Ovary (tissue), 9 donors: ENCODE results near the gene PTCHD4. TPM values are rescaled to one million over a fixed set of nuclear protein-coding genes. Genes with fewer than 3 reads are reported as not detected.

Source experiments
- DNase-seq, 5 donors: peaks; one replicate each; pipeline ENCODE4 v3.0.0-alpha.2; 2019 to 2020
- H3K27ac ChIP-seq, 2 donors: fragments of 200-600 bp; one replicate each; pipeline versions ENCODE4 v1.5.1 to v1.8.0; 2019 to 2022
- H3K27me3 ChIP-seq: fragments of 200-600 bp; one replicate; pipeline ENCODE4 v1.8.0; 2022
- H3K36me3 ChIP-seq: fragments of 200-600 bp; sonication (generic); one replicate; pipeline ENCODE4 v1.5.1; 2019
- H3K4me1 ChIP-seq: one replicate; pipeline ENCODE4 v1.8.1; 2013; ENCODE audit warnings: mild to moderate bottlenecking, moderate library complexity; ENCODE audit not compliant: insufficient read depth
- H3K4me3 ChIP-seq: fragments of 200-600 bp; sonication (generic); one replicate; pipeline ENCODE4 v1.5.1; 2017
- H3K9me3 ChIP-seq, 2 donors: fragments of 200-600 bp in 1 of 2; sonication (generic) in 1 of 2; one replicate each; pipeline versions ENCODE4 v1.5.1 to v1.8.1; 2013 to 2019; ENCODE audit warnings: mild to moderate bottlenecking in 1 of 2, moderate library complexity in 1 of 2
- EP300 ChIP-seq: sonication (generic); formaldehyde crosslinking; IDR thresholded peaks from one replicate; pipeline ENCODE4 v1.6.1; 2017; ENCODE audit warnings: antibody characterized with exemption
- POLR2A ChIP-seq: fragments of 450-650 bp; IDR thresholded peaks from one replicate; pipeline ENCODE4 v1.6.1; 2017; ENCODE audit warnings: antibody characterized with exemption, mild to moderate bottlenecking, moderate library complexity
- WGBS, 3 donors: extraction: QIAGEN DNeasy Blood & Tissue Kit in 1 of 3; methylation state at CpG; one replicate each; pipeline versions ENCODE4 v1.1.5 to v1.1.7; 2013 to 2017; 5-methylcytosine and 5-hydroxymethylcytosine counted together
- intact Hi-C, 4 donors: fragments of 100-400 bp; cut with DNase I; formaldehyde crosslinking; loops; one replicate each; pipeline versions ENCODE4 v1.11.0 to v1.15.1; 2022 to 2023
- polyA plus RNA-seq, 2 donors: library from polyadenylated mRNA; stranded (reverse); fragments of 200-250 nt in 1 of 2; fragments of 350-450 nt in 1 of 2; fragmentation: Illumina TruSeq in 1 of 2; extraction: RNeasy Lipid Tissue Mini Kit (QIAGEN cat#74804) in 1 of 2; gene quantifications; one replicate each; pipeline ENCODE4 v1.2.3, GENCODE V29; 2013 to 2014
- total RNA-seq, 7 donors: library from RNA; depleted of rRNA in 2 of 7; stranded (reverse); fragments of >200 nt in 2 of 7; fragmentation: NEBNext Ultra II Directional in 3 of 7; extraction: Animal tissue kit (Norgen Biotek cat#: 25700) in 3 of 7; gene quantifications; one replicate each; pipeline versions ENCODE4 v1.1.0 to v1.2.4, GENCODE V29; 2016 to 2023
- TF ChIP-seq, protein P1 (sequence below), 3 donors: fragments of 450-650 bp in 2 of 3; fragments of 200-600 bp in 1 of 3; IDR thresholded peaks; one replicate each; pipeline versions ENCODE4 v1.5.1 to v1.8.0; 2016 to 2022; ENCODE audit warnings: antibody characterized with exemption in 3 of 3, mild to moderate bottlenecking in 1 of 3
- donor health status: DM: no; HTN: no; CAD: no; lungs with moderate emphysema.
- donor health status: DM: no; HTN: no; CAD: no.
- donor health status: Bipolar disorder and iron deficiency.
- donor health status: DM: yes; HTN: yes; CAD: no.
- donor health status: DM: no; HTN: no; CAD: no.
- donor health status: DM: yes; HTN: yes; CAD: no.

PTCHD4 gene
- total and polyA plus RNA-seq, 9 donors: 0.07 to 4.6 (median 0.81) TPM

DNA sequence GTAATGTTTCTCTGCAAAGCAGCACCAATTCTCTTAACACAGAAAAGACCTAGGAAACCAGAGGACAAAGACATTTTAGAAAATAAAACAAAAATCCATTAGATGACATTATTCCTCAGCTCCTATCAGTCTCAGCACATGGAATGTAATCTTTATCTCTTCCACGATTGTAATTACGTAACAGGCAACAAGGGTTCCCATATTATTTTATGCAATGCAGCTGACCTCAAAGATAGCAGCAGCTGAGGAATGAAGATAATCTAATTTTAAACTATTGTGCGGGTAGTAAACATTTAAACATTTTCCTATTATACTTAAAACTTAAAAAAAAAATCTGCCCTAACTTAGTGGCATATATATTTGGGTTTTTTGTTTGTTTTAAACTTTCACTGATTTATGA is 33.0 kb upstream of the PTCHD4 start:
- Histone ChIP-seq H3K9me3 (no peaks in the 10 kb centered on the region), H3K27me3 (no peaks in the 10 kb centered on the region), H3K4me1 (no peaks in the 10 kb centered on the region), H3K4me3 (no peak overlapping the region), H3K36me3 (no peaks in the 10 kb centered on the region), H3K27ac (no peak overlapping the region)
- no peak for DNase-seq
- intact Hi-C loops: no loop called here
- no peak for TF ChIP-seq EP300
- TF ChIP-seq, protein P1, sequence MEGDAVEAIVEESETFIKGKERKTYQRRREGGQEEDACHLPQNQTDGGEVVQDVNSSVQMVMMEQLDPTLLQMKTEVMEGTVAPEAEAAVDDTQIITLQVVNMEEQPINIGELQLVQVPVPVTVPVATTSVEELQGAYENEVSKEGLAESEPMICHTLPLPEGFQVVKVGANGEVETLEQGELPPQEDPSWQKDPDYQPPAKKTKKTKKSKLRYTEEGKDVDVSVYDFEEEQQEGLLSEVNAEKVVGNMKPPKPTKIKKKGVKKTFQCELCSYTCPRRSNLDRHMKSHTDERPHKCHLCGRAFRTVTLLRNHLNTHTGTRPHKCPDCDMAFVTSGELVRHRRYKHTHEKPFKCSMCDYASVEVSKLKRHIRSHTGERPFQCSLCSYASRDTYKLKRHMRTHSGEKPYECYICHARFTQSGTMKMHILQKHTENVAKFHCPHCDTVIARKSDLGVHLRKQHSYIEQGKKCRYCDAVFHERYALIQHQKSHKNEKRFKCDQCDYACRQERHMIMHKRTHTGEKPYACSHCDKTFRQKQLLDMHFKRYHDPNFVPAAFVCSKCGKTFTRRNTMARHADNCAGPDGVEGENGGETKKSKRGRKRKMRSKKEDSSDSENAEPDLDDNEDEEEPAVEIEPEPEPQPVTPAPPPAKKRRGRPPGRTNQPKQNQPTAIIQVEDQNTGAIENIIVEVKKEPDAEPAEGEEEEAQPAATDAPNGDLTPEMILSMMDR (IDR thresholded peaks at IDR 0.05): no peak
- TF ChIP-seq POLR2A: no peak
- 6 to 20% (median 10%) methylated on average over 3 of the region's 3 CpGs for WGBS, 3 donors

DNA sequence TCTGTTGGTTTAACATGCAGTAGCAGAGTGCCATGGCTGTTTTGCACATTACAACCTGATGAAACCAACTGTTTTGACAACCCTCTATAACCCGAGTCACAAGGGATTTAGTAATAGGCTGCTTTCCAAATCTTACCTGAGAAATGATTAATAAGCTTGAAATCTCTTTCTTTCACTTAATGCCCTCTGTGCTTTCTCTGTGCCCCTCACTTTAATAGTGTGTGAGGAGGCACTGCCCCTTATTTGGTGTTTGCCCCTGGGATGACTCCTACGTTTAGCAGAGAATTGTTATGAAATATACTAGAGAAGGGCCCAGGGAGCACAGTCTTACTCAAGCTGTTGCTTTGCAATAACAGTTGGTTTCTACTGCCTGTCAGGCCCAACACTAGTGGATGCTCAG is 31.0 kb upstream of the PTCHD4 start:
- 65 to 74% (median 73%) methylated on average over 2 of the region's 2 CpGs for WGBS, 3 donors
- DNase-seq: no peak
- intact Hi-C loops: no loop called here

DNA sequence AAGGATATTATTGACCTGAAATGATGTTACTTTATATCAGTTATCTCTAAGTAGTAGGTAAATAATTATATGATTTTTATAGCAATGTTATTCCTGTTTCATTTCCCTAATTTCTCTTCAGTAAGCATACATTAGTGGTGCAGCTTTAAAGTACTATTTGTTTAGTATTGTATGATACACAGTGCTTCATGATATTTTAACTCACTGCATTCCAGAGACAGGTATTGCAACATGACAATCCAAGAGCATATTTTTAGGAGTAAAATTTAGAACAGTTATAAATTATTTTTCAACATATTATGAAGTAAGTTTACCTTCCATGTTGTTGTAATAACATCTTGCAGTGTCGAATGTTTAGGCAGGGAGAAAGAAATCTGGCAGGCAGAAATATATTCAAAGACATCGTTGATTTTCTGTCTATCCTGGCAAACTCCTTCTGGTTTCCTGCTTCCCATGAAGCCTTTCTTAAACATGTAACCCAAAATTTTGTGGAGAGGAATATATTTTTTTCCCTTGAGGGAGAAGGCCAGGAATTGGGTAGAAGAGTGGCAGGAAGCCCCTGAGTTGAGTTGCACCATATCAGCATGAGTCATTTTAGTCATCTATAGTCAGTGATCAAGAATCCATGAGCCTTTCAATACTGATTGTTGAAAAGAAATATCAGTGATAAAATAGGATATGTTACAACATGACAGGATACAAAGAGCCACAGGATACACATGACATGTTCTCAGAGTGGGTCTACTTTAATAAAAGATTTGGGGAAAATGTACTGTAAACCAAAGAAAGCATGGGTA is 29.0 kb upstream of the PTCHD4 start:
- TF ChIP-seq, protein P1 (IDR thresholded peaks at IDR 0.05): no peak
- TF ChIP-seq EP300 (no peak), POLR2A (no peak)
- H3K4me1 ChIP-seq: no peaks in the 10 kb centered on the region

More for the DNA sequence above, 31.0 kb upstream of the PTCHD4 start:
- Histone ChIP-seq H3K4me3 (no peak overlapping the region), H3K36me3 (no peaks in the 10 kb centered on the region), H3K4me1 (no peaks in the 10 kb centered on the region), H3K9me3 (no peaks in the 10 kb centered on the region), H3K27ac (no peak overlapping the region), H3K27me3 (no peaks in the 10 kb centered on the region)
- TF ChIP-seq POLR2A (no peak), EP300 (no peak)
- TF ChIP-seq, protein P1 (IDR thresholded peaks at IDR 0.05): no peak

DNA sequence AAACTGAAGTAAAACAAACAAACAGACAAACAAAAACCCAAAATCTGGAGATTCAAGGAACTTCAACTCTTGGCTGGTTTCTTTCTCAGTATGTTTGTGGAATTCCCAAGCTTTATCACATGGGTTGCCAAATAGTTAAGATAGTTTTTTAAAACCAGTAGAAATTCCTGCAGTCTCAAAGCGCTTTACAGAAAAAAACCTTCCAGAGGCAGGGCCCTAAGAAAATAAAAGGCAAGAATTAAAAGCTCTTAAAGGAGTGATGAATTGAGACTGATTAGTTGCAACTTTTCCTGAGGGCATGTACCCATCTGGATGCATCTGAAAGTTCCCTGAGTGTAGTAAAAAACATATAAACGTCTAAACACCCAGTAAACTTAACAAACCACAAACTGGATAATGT is 25.9 kb upstream of the PTCHD4 start:
- intact Hi-C loops: no loop called here
- DNase-seq: no peak
- H3K27ac ChIP-seq: no peak overlapping the region
- no peaks in the 10 kb centered on the region for H3K4me1 ChIP-seq
- no peak for TF ChIP-seq POLR2A
- TF ChIP-seq, protein P1 (IDR thresholded peaks at IDR 0.05): no peak
- no peak overlapping the region for H3K4me3 ChIP-seq
- no peaks in the 10 kb centered on the region for H3K27me3 ChIP-seq
- H3K9me3 ChIP-seq: no peaks in the 10 kb centered on the region
- no peaks in the 10 kb centered on the region for H3K36me3 ChIP-seq
- WGBS, 3 donors: 10 to 15% (median 14%) methylated on average over 2 of the region's 2 CpGs

More for the DNA sequence above, 29.0 kb upstream of the PTCHD4 start:
- Histone ChIP-seq H3K27me3 (no peaks in the 10 kb centered on the region), H3K4me3 (no peak overlapping the region), H3K9me3 (no peaks in the 10 kb centered on the region), H3K27ac (no peak overlapping the region), H3K36me3 (no peaks in the 10 kb centered on the region)
- WGBS, 3 donors: 60 to 67% (median 64%) methylated on average over 2 of the region's 2 CpGs
- DNase-seq: no peak
- intact Hi-C loops: no loop called here
